HL-60 (cell line): ENCODE data around the gene TMC6.

Experiments used
- DNase-seq, 2 experiments: peaks; one replicate each; pipeline ENCODE4 v3.0.0-alpha.2; 2010 to 2020; ENCODE audit warnings: low read depth in 1 of 2, low spot score in 1 of 2
- H3K27ac ChIP-seq: fragments of 250-450 bp; sonication (Bioruptor Pico); replicated peaks from 2 replicates; pipeline ENCODE4 v1.5.1; 2020; ENCODE audit warnings: mild to moderate bottlenecking, moderate library complexity
- H3K27me3 ChIP-seq: fragments of 250-450 bp; sonication (Bioruptor Pico); 2 replicates; pipeline ENCODE4 v1.5.1; 2021; ENCODE audit warnings: mild to moderate bottlenecking, moderate library complexity; ENCODE audit not compliant: insufficient read depth, poor library complexity, severe bottlenecking
- H3K4me3 ChIP-seq: replicated peaks from 2 replicates; pipeline ENCODE4 v1.5.1; 2011; ENCODE audit warnings: mild to moderate bottlenecking, control low read depth, low read length; ENCODE audit not compliant: insufficient read depth
- GABPA ChIP-seq: IDR thresholded peaks from 2 replicates; pipeline ENCODE4 v1.6.1; 2012; ENCODE audit warnings: low read depth
- POLR2AphosphoS5 ChIP-seq: IDR thresholded peaks from 2 replicates; pipeline ENCODE4 v1.6.1; 2012; ENCODE audit warnings: low read depth
- SPI1 ChIP-seq: IDR thresholded peaks from 2 replicates; pipeline ENCODE4 v1.6.1; 2012; ENCODE audit warnings: low read depth, mild to moderate bottlenecking, borderline replicate concordance
- TF ChIP-seq, protein P1 (sequence below): IDR thresholded peaks from one replicate; pipeline ENCODE4 v1.5.1; 2011; ENCODE audit warnings: low read length, control low read depth, inconsistent platforms; ENCODE audit not compliant: insufficient read depth
- TF ChIP-seq, protein P2 (sequence below): IDR thresholded peaks from 2 replicates; pipeline ENCODE4 v1.6.1; 2012; ENCODE audit warnings: low read depth; ENCODE audit not compliant: insufficient replicate concordance

The TMC6 gene

DNA sequence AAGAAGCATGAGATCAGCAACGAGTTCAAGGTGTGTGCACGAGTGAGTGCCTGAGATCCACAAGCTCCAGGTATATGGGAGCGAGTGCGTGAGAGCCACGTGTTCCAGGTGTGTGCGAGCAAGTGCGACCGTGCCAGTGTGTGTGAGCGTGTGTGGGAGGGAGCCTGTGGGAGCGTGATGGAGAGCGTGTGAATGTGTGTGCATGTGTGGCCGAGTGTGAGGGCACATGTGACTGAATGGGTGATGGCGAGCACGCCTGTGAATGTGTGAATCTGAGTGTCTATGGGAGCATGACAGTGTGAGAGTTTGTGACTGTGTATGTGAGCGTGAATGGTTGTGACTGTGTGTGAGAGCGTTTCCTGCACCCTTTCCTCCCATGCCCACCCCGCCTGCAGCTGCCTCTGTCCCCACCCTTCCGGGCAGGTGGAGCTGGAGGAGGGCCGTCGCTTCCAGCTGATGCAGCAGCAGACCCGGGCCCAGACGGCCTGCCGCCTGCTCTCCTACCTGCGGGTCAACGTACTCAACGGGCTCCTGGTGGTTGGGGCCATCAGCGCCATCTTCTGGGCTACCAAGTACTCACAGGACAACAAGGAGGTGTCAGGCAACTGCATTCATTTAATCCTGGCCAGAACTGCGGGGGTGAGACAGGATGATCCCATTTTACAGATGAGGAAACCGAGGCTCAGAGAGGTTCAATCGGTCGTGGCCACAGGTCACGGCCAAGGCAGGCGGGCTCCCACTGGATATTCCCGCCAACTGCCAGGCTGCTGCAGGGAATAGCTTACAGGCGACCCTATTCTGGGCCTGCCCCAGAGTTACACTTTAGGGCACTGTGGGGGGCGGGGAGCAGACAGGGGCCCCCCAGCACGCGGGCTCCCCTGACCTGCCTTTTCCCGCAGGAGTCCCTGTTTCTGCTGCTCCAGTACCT is 5.7 kb upstream of the TMC6 start:
- peak in 1 of 2 experiments; percentile 75 for DNase-seq
- no peak overlapping the region for H3K27ac ChIP-seq
- no peak overlapping the region; the same call in 1 of the 2 replicates for H3K4me3 ChIP-seq
- TF ChIP-seq, protein P1, sequence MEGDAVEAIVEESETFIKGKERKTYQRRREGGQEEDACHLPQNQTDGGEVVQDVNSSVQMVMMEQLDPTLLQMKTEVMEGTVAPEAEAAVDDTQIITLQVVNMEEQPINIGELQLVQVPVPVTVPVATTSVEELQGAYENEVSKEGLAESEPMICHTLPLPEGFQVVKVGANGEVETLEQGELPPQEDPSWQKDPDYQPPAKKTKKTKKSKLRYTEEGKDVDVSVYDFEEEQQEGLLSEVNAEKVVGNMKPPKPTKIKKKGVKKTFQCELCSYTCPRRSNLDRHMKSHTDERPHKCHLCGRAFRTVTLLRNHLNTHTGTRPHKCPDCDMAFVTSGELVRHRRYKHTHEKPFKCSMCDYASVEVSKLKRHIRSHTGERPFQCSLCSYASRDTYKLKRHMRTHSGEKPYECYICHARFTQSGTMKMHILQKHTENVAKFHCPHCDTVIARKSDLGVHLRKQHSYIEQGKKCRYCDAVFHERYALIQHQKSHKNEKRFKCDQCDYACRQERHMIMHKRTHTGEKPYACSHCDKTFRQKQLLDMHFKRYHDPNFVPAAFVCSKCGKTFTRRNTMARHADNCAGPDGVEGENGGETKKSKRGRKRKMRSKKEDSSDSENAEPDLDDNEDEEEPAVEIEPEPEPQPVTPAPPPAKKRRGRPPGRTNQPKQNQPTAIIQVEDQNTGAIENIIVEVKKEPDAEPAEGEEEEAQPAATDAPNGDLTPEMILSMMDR, result peak; percentile 33
- TF ChIP-seq POLR2AphosphoS5 (peak; percentile 38; the same call in 1 of the 2 replicates), GABPA (no peak)
- no peaks in the 10 kb centered on the region for H3K27me3 ChIP-seq

DNA sequence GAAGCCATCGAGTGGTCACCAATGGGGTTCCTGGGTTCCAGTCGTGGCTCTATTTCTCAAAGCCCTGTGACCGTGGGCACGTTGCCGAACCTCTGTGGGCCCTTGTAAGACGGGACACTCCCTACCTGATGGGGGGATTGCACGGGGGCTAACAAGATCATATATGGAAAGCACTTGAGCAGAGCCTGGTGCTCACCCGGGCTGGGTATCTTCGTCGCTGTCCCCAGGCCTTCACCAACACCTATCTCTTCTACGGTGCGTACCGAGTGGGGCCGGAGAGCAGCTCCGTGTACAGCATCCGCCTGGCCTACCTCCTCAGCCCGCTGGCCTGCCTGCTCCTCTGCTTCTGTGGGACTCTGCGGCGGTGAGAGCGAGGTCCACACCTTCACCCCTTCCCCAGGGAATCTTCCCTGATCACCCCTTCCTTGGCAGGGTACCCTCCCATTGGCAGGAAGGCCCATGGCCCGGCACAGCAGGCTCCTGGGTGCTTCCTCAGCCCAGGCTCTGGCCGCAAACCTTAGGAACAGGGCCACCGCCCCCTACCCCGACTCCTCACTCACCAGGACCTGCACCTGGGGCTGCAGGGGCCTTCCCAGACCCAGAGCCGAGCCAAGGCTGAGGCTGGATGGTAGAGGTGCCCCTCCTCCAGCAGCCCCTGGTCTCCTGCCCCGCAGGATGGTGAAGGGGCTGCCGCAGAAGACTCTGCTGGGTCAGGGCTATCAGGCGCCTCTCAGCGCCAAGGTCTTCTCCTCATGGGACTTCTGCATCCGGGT is 4.8 kb upstream of the TMC6 start:
- Histone ChIP-seq H3K27ac (peak overlapping the region; percentile 93), H3K4me3 (no peak overlapping the region; the same call in none of the 2 replicates), H3K27me3 (no peaks in the 10 kb centered on the region)
- TF ChIP-seq, protein P2, sequence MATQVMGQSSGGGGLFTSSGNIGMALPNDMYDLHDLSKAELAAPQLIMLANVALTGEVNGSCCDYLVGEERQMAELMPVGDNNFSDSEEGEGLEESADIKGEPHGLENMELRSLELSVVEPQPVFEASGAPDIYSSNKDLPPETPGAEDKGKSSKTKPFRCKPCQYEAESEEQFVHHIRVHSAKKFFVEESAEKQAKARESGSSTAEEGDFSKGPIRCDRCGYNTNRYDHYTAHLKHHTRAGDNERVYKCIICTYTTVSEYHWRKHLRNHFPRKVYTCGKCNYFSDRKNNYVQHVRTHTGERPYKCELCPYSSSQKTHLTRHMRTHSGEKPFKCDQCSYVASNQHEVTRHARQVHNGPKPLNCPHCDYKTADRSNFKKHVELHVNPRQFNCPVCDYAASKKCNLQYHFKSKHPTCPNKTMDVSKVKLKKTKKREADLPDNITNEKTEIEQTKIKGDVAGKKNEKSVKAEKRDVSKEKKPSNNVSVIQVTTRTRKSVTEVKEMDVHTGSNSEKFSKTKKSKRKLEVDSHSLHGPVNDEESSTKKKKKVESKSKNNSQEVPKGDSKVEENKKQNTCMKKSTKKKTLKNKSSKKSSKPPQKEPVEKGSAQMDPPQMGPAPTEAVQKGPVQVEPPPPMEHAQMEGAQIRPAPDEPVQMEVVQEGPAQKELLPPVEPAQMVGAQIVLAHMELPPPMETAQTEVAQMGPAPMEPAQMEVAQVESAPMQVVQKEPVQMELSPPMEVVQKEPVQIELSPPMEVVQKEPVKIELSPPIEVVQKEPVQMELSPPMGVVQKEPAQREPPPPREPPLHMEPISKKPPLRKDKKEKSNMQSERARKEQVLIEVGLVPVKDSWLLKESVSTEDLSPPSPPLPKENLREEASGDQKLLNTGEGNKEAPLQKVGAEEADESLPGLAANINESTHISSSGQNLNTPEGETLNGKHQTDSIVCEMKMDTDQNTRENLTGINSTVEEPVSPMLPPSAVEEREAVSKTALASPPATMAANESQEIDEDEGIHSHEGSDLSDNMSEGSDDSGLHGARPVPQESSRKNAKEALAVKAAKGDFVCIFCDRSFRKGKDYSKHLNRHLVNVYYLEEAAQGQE, result no peak
- no peak for TF ChIP-seq SPI1
- TF ChIP-seq GABPA, result no peak
- no peak for TF ChIP-seq POLR2AphosphoS5
- TF ChIP-seq, protein P1, result no peak
- no peak for DNase-seq

DNA sequence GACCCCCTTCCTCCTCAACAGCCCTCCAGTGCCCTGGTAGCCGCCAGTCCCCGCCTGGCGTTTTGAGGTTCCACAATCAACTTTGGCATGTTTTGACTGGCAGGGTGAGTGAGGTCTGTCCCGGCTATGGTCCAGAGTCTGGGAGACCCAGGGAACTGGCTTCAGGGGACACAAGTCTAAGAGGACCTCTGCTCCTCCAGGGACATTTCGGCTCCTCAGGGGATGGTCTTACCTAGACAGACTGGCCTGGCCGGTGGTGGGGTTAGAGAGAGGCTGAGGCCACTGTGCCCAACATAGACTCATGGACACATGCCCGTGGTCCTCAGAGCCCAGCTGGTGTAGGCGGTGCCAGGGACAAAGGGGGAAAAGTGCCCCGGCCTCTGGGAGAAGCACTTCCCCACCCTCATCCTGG is 4.2 kb upstream of the TMC6 start:
- no peak for DNase-seq
- TF ChIP-seq, protein P1, result no peak
- TF ChIP-seq POLR2AphosphoS5 (no peak), SPI1 (no peak), GABPA (no peak)
- TF ChIP-seq, protein P2, result no peak
- H3K27me3 ChIP-seq, result no peaks in the 10 kb centered on the region
- peak overlapping the region; percentile 93 for H3K27ac ChIP-seq
- peak overlapping the region; percentile 80 for H3K4me3 ChIP-seq
